GM18951 (cell line): ENCODE data around the gene FGD5.

Experiments used
- POLR2A ChIP-seq: IDR thresholded peaks from 4 replicates; pipeline ENCODE4 v1.6.1; 2011; ENCODE audit warnings: mild to moderate bottlenecking; ENCODE audit not compliant: insufficient read length, insufficient read depth; ENCODE audit errors: extremely low read depth
- in situ Hi-C: fragments of 300-500 bp; cut with MboI; formaldehyde crosslinking; loops from one replicate; pipeline ENCODE4 v1.12.0; 2022; ENCODE audit warnings: low sequenced_read_pairs, mixed read lengths, inconsistent platforms; ENCODE audit not compliant: unreplicated experiment

The FGD5 gene

DNA sequence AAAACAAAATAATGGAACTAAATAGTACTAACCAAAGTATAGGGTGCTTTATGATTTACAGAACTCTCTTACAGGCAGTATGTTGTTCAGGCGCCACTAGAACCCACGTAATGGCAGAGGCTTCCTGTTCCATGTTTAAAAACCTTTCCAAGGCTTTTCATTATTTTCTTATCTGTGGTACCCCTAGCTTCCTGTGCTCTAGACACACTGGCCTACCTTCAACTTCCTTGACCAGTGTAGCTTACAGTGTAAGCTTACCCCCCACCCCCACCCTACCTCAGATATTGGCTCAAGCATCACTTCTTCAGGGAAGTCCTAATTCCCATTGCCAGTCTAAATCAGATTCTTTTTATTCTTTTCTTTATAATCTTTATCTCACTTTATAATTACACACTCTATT is 131.5 kb downstream of the FGD5 start:
- TF ChIP-seq POLR2A, result no peak
- in situ Hi-C loops, result no loop called here

GRCh38 chr3:14957153-14957552 is 138.4 kb downstream of the FGD5 start:
- in situ Hi-C loops, result no loop called here
- no peak for TF ChIP-seq POLR2A

GRCh38 chr3:14957925-14958324 is 139.2 kb downstream of the FGD5 start:
- TF ChIP-seq POLR2A, result no peak
- in situ Hi-C loops, result no loop called here

- TF ChIP-seq POLR2A, result no peak
- in situ Hi-C loops, result no loop called here
Measured at GRCh38 chr3:14959359-14959943, 140.7 kb downstream of the FGD5 start.

GRCh38 chr3:14962762-14963161 is 144.0 kb downstream of the FGD5 start:
- TF ChIP-seq POLR2A, result no peak
- in situ Hi-C loops, result no loop called here

GRCh38 chr3:14967285-14967684 is 148.5 kb downstream of the FGD5 start:
- in situ Hi-C loops, result no loop called here
- TF ChIP-seq POLR2A, result no peak

GRCh38 chr3:14969671-14970070 is 150.9 kb downstream of the FGD5 start:
- no peak for TF ChIP-seq POLR2A
- in situ Hi-C loops, result no loop called here

- TF ChIP-seq POLR2A, result no peak
Measured at GRCh38 chr3:14976317-14976716, 157.6 kb downstream of the FGD5 start.

GRCh38 chr3:14980689-14981088 is 161.9 kb downstream of the FGD5 start:
- TF ChIP-seq POLR2A, result no peak
- in situ Hi-C loops, result no loop called here

More at GRCh38 chr3:14976317-14976716, 157.6 kb downstream of the FGD5 start:
- in situ Hi-C loops, result no loop called here
